H9 (cell line): ENCODE measurements around the gene ZNF319. TPM values are rescaled to one million over a fixed set of nuclear protein-coding genes. Genes with fewer than 3 reads are reported as not detected.

Source experiments
- DNase-seq: peaks from one replicate; pipeline ENCODE4 v3.0.0-alpha.2; 2017
- H2AFZ ChIP-seq: one replicate; pipeline ENCODE4 v1.6.1; 2013; ENCODE audit warnings: mild to moderate bottlenecking, low read length, control low read depth, moderate library complexity
- H2AK5ac ChIP-seq: 2 replicates; pipeline ENCODE4 v1.6.1; 2013; ENCODE audit warnings: low read length, control low read depth, mixed read lengths; ENCODE audit not compliant: insufficient read length
- H2BK120ac ChIP-seq: one replicate; pipeline ENCODE4 v1.6.1; 2013; ENCODE audit warnings: low read depth, mild to moderate bottlenecking, low read length, control low read depth, inconsistent platforms; ENCODE audit not compliant: poor library complexity, severe bottlenecking
- H2BK12ac ChIP-seq: 2 replicates; pipeline ENCODE4 v1.6.1; 2013; ENCODE audit warnings: low read length, control low read depth, mixed read lengths, low read depth; ENCODE audit not compliant: insufficient read length
- H2BK15ac ChIP-seq: 2 replicates; pipeline ENCODE4 v1.6.1; 2013; ENCODE audit warnings: low read depth, low read length, control low read depth
- H2BK20ac ChIP-seq: one replicate; pipeline ENCODE4 v1.6.1; 2013; ENCODE audit warnings: low read depth, mild to moderate bottlenecking, low read length, control low read depth, inconsistent platforms; ENCODE audit not compliant: poor library complexity, severe bottlenecking
- H2BK5ac ChIP-seq: 2 replicates; pipeline ENCODE4 v1.6.1; 2013; ENCODE audit warnings: low read length, control low read depth, mixed read lengths; ENCODE audit not compliant: insufficient read length
- H3K14ac ChIP-seq: 2 replicates; pipeline ENCODE4 v1.6.1; 2013; ENCODE audit warnings: low read length, control low read depth; ENCODE audit not compliant: insufficient read depth
- H3K18ac ChIP-seq: 2 replicates; pipeline ENCODE4 v1.6.1; 2013; ENCODE audit warnings: low read depth, mild to moderate bottlenecking, mixed read lengths, low read length, control low read depth; ENCODE audit not compliant: insufficient read length
- H3K23ac ChIP-seq: 2 replicates; pipeline ENCODE4 v1.6.1; 2013; ENCODE audit warnings: low read length, control low read depth, mixed read lengths, low read depth; ENCODE audit not compliant: insufficient read length
- H3K23me2 ChIP-seq: 2 replicates; pipeline ENCODE4 v1.6.1; 2013; ENCODE audit warnings: low read depth, mild to moderate bottlenecking, mixed read lengths, low read length, control low read depth; ENCODE audit not compliant: insufficient read length, poor library complexity, severe bottlenecking
- H3K27ac ChIP-seq: 2 replicates; pipeline ENCODE4 v1.5.1; 2013; ENCODE audit warnings: low read length, control low read depth, mixed read lengths, low read depth; ENCODE audit not compliant: insufficient read length
- H3K27me3 ChIP-seq: 2 replicates; pipeline ENCODE4 v1.6.1; 2013; ENCODE audit warnings: low read length, control low read depth, inconsistent platforms; ENCODE audit not compliant: insufficient read depth
- H3K4ac ChIP-seq: 2 replicates; pipeline ENCODE4 v1.6.1; 2013; ENCODE audit warnings: low read depth, mild to moderate bottlenecking, control low read depth, inconsistent platforms, low read length, moderate library complexity
- H3K4me1 ChIP-seq: 2 replicates; pipeline ENCODE4 v1.6.1; 2013; ENCODE audit warnings: low read length, control low read depth, inconsistent platforms; ENCODE audit not compliant: insufficient read depth
- H3K4me2 ChIP-seq: 2 replicates; pipeline ENCODE4 v1.6.1; 2013; ENCODE audit warnings: low read length, control low read depth, mixed read lengths; ENCODE audit not compliant: insufficient read length, insufficient read depth
- H3K56ac ChIP-seq: 2 replicates; pipeline ENCODE4 v1.6.1; 2013; ENCODE audit warnings: low read depth, mild to moderate bottlenecking, mixed read lengths, low read length, control low read depth; ENCODE audit not compliant: insufficient read length
- H3K79me1 ChIP-seq: 2 replicates; pipeline ENCODE4 v1.6.1; 2013; ENCODE audit warnings: low read depth, mild to moderate bottlenecking, moderate library complexity, low read length, control low read depth, inconsistent platforms; ENCODE audit not compliant: insufficient read depth, poor library complexity, severe bottlenecking
- H3K79me2 ChIP-seq: 2 replicates; pipeline ENCODE4 v1.6.1; 2013; ENCODE audit warnings: low read length, control low read depth, inconsistent platforms; ENCODE audit not compliant: insufficient read depth
- H3K9ac ChIP-seq: 2 replicates; pipeline ENCODE4 v1.6.1; 2013; ENCODE audit warnings: low read length, control low read depth, mixed read lengths; ENCODE audit not compliant: insufficient read length; ENCODE audit errors: extremely low read depth
- H3K9me3 ChIP-seq: one replicate; pipeline ENCODE4 v1.6.1; 2013; ENCODE audit warnings: low read depth, low read length, inconsistent platforms; ENCODE audit not compliant: control insufficient read depth
- H3T11ph ChIP-seq: one replicate; pipeline ENCODE4 v1.6.1; 2013; ENCODE audit warnings: mild to moderate bottlenecking, low read length, control low read depth, inconsistent platforms
- H4K20me1 ChIP-seq: one replicate; pipeline ENCODE4 v1.6.1; 2013; ENCODE audit not compliant: control insufficient read depth, insufficient read length, insufficient read depth
- H4K5ac ChIP-seq: 2 replicates; pipeline ENCODE4 v1.6.1; 2013; ENCODE audit warnings: low read depth, mild to moderate bottlenecking, mixed read lengths, low read length, control low read depth; ENCODE audit not compliant: insufficient read length
- H4K8ac ChIP-seq: replicated peaks from 2 replicates; pipeline ENCODE4 v1.6.1; 2013; ENCODE audit warnings: low read length, control low read depth, mixed read lengths, low read depth; ENCODE audit not compliant: insufficient read length
- H4K91ac ChIP-seq: 2 replicates; pipeline ENCODE4 v1.6.1; 2013; ENCODE audit warnings: low read depth, mild to moderate bottlenecking, moderate library complexity, mixed read lengths, low read length, control low read depth; ENCODE audit not compliant: insufficient read length
- H3K27ac Mint-ChIP-seq, 3 experiments: 2 replicates in 2 of 3; 3 replicates in 1 of 3; pipeline ENCODE4 v1.8.0; 2020 to 2021; ENCODE audit warnings: mixed read lengths in 3 of 3, mild to moderate bottlenecking in 1 of 3, moderate library complexity in 1 of 3
- H3K27me3 Mint-ChIP-seq: 2 replicates; pipeline ENCODE4 v1.8.0; 2021; ENCODE audit warnings: low read depth, mild to moderate bottlenecking, moderate library complexity, mixed read lengths
- H3K36me3 Mint-ChIP-seq, 3 experiments: 2 replicates in 2 of 3; 3 replicates in 1 of 3; pipeline ENCODE4 v1.8.0; 2020 to 2021; ENCODE audit warnings: low read depth in 3 of 3, mixed read lengths in 3 of 3; ENCODE audit not compliant: insufficient read depth in 1 of 3
- H3K4me1 Mint-ChIP-seq, 2 experiments: 2 replicates each; pipeline ENCODE4 v1.8.0; 2020; ENCODE audit warnings: mixed read lengths in 2 of 2
- H3K4me3 Mint-ChIP-seq, 2 experiments: 2 replicates in 1 of 2; 3 replicates in 1 of 2; pipeline ENCODE4 v1.8.0; 2020 to 2021; ENCODE audit warnings: mild to moderate bottlenecking in 2 of 2, mixed read lengths in 2 of 2, moderate library complexity in 1 of 2
- H3K9me3 Mint-ChIP-seq, 2 experiments: 2 replicates in 1 of 2; 3 replicates in 1 of 2; pipeline ENCODE4 v1.8.0; 2020; ENCODE audit warnings: mild to moderate bottlenecking in 2 of 2, mixed read lengths in 2 of 2, moderate library complexity in 1 of 2
- WGBS: extraction: QIAGEN DNeasy Blood & Tissue Kit; methylation state at CpG from one replicate; pipeline ENCODE4 v1.1.7; 2013; ENCODE audit warnings: missing lambda C conversion rate, low lambda C conversion rate, mixed read lengths; ENCODE audit not compliant: insufficient read length; ENCODE audit errors: extremely low coverage; 5-methylcytosine and 5-hydroxymethylcytosine counted together
- total RNA-seq: library from RNA; stranded (reverse); gene quantifications from 2 replicates; pipeline ENCODE4 v1.2.1, GENCODE V29; 2021
- TF ChIP-seq, protein P1 (sequence below): fragments of 200-600 bp; sonication (generic); conservative IDR thresholded peaks from 3 replicates; pipeline ENCODE4 v1.8.0; 2021; ENCODE audit warnings: antibody characterized with exemption, mild to moderate bottlenecking

ZNF319 gene
- total RNA-seq, 1 experiment from 2014 or later, result 5.6 TPM

DNA sequence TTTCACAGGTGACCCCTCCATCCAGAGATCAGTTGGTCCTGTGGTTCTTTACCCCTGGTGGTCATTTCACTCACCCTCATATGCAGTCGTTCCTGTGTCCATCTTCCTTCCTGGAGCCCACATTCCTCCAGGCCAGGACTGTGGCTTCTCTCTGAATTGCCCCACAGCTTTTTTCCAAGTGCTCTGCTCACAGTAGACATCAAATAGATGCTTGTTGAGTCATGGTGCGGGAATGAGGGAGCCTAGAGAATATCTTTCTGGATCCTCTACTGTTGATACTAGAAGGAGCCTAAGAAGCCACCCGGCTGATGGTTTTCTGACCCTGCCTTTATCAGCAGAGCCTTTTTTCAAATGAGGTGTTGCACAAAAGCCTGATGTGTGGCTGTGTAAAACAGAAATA, 11.2 kb upstream of the ZNF319 start:
- no peak overlapping the region for H2BK12ac ChIP-seq
- no peaks in the 10 kb centered on the region for H3K79me1 ChIP-seq
- H2BK5ac ChIP-seq, result no peak overlapping the region
- H3K27me3 ChIP-seq, result no peaks in the 10 kb centered on the region
- no peak overlapping the region for H3K4me2 ChIP-seq
- H4K91ac ChIP-seq, result no peak overlapping the region
- H3K9me3 ChIP-seq, result no peaks in the 10 kb centered on the region
- Mint-ChIP-seq H3K27ac (peak overlapping the region in 2 of 3 experiments; percentile 68 to 87; a peak in 2 of 7 replicates), H3K4me3 (no peak overlapping the region), H3K4me1 (peaks cover 22 to 25% of the 10 kb centered on the region in 2 experiments), H3K27me3 (no peaks in the 10 kb centered on the region), H3K9me3 (peaks cover 0 to 4% of the 10 kb centered on the region in 2 experiments; a peak in 2 of 5 replicates), H3K36me3 (peaks cover 16 to 44% (median 21%) of the 10 kb centered on the region in 3 experiments; a peak in 6 of 7 replicates)
- H3K9ac ChIP-seq, result no peak overlapping the region
- no peak overlapping the region for H2BK120ac ChIP-seq
- TF ChIP-seq, protein P1, sequence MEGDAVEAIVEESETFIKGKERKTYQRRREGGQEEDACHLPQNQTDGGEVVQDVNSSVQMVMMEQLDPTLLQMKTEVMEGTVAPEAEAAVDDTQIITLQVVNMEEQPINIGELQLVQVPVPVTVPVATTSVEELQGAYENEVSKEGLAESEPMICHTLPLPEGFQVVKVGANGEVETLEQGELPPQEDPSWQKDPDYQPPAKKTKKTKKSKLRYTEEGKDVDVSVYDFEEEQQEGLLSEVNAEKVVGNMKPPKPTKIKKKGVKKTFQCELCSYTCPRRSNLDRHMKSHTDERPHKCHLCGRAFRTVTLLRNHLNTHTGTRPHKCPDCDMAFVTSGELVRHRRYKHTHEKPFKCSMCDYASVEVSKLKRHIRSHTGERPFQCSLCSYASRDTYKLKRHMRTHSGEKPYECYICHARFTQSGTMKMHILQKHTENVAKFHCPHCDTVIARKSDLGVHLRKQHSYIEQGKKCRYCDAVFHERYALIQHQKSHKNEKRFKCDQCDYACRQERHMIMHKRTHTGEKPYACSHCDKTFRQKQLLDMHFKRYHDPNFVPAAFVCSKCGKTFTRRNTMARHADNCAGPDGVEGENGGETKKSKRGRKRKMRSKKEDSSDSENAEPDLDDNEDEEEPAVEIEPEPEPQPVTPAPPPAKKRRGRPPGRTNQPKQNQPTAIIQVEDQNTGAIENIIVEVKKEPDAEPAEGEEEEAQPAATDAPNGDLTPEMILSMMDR, result no peak
- H2AK5ac ChIP-seq, result no peak overlapping the region
- no peaks in the 10 kb centered on the region for H3K79me2 ChIP-seq
- no peak overlapping the region for H3K23ac ChIP-seq
- no peak overlapping the region for H3K14ac ChIP-seq
- no peak overlapping the region for H3K18ac ChIP-seq
- no peak overlapping the region for H3T11ph ChIP-seq
- H2AFZ ChIP-seq, result no peak overlapping the region
- no peak overlapping the region for H3K27ac ChIP-seq
- H4K5ac ChIP-seq, result no peak overlapping the region
- no CpG with 5 or more reads among the region's 3 CpGs for WGBS
- H2BK15ac ChIP-seq, result no peak overlapping the region
- DNase-seq, result no peak
- no peak overlapping the region for H3K4ac ChIP-seq
- H2BK20ac ChIP-seq, result no peak overlapping the region
- H4K8ac ChIP-seq, result no peak overlapping the region
- H3K23me2 ChIP-seq, result no peaks in the 10 kb centered on the region
- H4K20me1 ChIP-seq, result no peaks in the 10 kb centered on the region
- H3K56ac ChIP-seq, result no peak overlapping the region
- no peaks in the 10 kb centered on the region for H3K4me1 ChIP-seq
